ENCODE measurements around the gene TNN. TPM values are rescaled to one million over a fixed set of nuclear protein-coding genes. Genes with fewer than 3 reads are reported as not detected.

The TNN gene
- polyA plus RNA-seq, 1 donor from 2014 or later: not detected

DNA sequence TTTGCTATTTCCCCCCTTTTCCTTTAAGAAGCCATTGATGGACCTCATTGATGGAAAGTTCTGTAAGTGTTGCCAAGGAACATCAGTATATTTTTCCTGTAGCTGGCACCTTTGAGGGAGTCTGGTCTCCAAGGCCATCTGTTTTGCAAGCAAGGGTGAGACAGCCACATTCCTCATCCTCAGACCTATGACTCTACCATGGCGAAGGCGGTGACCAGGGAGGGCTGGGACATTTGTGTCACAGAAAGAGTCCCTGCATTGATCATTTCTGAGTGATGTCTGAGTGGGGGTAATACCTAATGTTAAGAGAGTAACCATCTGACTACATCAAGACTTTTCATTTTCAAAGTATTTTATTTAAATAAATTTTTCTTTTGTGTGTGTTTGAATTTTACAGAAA is 89.6 kb downstream of the TNN start:
- Histone ChIP-seq H3K27me3 (ENCODE audit: insufficient read depth, low read depth, low read length) (no peaks in the 10 kb centered on the region), H3F3A (ENCODE audit: insufficient read depth, low read length, poor library complexity, severe bottlenecking) (no peaks in the 10 kb centered on the region), H2AFZ (ENCODE audit: low read depth, low read length) (no peak overlapping the region), H3K4me2 (ENCODE audit: low read length) (no peak overlapping the region), H3K4me3 (ENCODE audit: low read length) (no peak overlapping the region), H4K20me1 (ENCODE audit: insufficient read depth) (no peaks in the 10 kb centered on the region), H3K9ac (ENCODE audit: low read length) (no peak overlapping the region), H3K79me2 (replicated peaks; ENCODE audit: insufficient read depth, low read length) (no peaks in the 10 kb centered on the region), H3K27ac (ENCODE audit: low read length) (no peak overlapping the region), H3K9me2 (ENCODE audit: insufficient read depth, low read length) (no peaks in the 10 kb centered on the region), H3K9me3 (ENCODE audit: low read length) (no peaks in the 10 kb centered on the region), H3K36me3 (ENCODE audit: insufficient read depth, low read length) (no peaks in the 10 kb centered on the region)
- TF ChIP-seq MXI1 (conservative IDR thresholded peaks at IDR 0.05; ENCODE audit: poor library complexity, severe bottlenecking): no peak
- no peak for TF ChIP-seq EP300 (conservative IDR thresholded peaks at IDR 0.05; ENCODE audit: poor library complexity, severe bottlenecking)
- no peak for TF ChIP-seq RAD21 (conservative IDR thresholded peaks at IDR 0.05)
- TF ChIP-seq, protein P1, sequence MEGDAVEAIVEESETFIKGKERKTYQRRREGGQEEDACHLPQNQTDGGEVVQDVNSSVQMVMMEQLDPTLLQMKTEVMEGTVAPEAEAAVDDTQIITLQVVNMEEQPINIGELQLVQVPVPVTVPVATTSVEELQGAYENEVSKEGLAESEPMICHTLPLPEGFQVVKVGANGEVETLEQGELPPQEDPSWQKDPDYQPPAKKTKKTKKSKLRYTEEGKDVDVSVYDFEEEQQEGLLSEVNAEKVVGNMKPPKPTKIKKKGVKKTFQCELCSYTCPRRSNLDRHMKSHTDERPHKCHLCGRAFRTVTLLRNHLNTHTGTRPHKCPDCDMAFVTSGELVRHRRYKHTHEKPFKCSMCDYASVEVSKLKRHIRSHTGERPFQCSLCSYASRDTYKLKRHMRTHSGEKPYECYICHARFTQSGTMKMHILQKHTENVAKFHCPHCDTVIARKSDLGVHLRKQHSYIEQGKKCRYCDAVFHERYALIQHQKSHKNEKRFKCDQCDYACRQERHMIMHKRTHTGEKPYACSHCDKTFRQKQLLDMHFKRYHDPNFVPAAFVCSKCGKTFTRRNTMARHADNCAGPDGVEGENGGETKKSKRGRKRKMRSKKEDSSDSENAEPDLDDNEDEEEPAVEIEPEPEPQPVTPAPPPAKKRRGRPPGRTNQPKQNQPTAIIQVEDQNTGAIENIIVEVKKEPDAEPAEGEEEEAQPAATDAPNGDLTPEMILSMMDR (IDR thresholded peaks at IDR 0.05; ENCODE audit: poor library complexity, severe bottlenecking): no peak

DNA sequence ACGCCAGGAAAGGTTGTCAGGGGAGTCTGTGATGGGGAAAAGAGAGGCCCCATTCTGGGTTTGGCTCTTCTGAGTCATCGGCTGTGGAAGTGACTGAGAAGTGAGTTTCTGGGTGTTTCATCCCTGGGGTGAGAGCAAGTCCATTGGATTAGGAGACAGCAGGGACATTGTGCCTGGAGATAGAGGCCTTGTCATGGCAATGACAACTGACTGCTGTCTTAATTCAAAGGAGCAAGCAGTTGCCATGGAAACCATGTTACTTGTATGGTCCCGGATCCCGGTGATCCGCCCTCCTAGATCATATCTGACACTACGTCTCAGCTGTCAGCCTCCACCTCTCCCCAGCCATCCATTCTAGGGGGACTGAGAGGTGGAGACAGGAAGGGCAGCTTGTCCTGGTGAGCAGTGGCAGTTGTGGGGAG is 90.5 kb downstream of the TNN start:
- Histone ChIP-seq H3K9ac (ENCODE audit: low read length) (no peak overlapping the region), H2AFZ (ENCODE audit: low read depth, low read length) (peak overlapping the region; percentile 36), H3K4me3 (ENCODE audit: low read length) (peak overlapping the region; percentile 25), H3K79me2 (replicated peaks; ENCODE audit: insufficient read depth, low read length) (no peaks in the 10 kb centered on the region), H3K9me3 (ENCODE audit: low read length) (no peaks in the 10 kb centered on the region), H3K27me3 (ENCODE audit: insufficient read depth, low read depth, low read length) (no peaks in the 10 kb centered on the region), H3K4me2 (ENCODE audit: low read length) (peak overlapping the region; percentile 27), H3F3A (ENCODE audit: insufficient read depth, low read length, poor library complexity, severe bottlenecking) (no peaks in the 10 kb centered on the region), H3K9me2 (ENCODE audit: insufficient read depth, low read length) (no peaks in the 10 kb centered on the region), H4K20me1 (ENCODE audit: insufficient read depth) (no peaks in the 10 kb centered on the region), H3K36me3 (ENCODE audit: insufficient read depth, low read length) (no peaks in the 10 kb centered on the region), H3K27ac (ENCODE audit: low read length) (peak overlapping the region; percentile 63)
- peak; percentile 15 for TF ChIP-seq POLR2AphosphoS5 (IDR thresholded peaks at IDR 0.05)
- TF ChIP-seq EP300 (conservative IDR thresholded peaks at IDR 0.05; ENCODE audit: poor library complexity, severe bottlenecking): peak; percentile 86
- TF ChIP-seq, protein P1 (IDR thresholded peaks at IDR 0.05; ENCODE audit: poor library complexity, severe bottlenecking): no peak
- TF ChIP-seq RAD21 (conservative IDR thresholded peaks at IDR 0.05): no peak

DNA sequence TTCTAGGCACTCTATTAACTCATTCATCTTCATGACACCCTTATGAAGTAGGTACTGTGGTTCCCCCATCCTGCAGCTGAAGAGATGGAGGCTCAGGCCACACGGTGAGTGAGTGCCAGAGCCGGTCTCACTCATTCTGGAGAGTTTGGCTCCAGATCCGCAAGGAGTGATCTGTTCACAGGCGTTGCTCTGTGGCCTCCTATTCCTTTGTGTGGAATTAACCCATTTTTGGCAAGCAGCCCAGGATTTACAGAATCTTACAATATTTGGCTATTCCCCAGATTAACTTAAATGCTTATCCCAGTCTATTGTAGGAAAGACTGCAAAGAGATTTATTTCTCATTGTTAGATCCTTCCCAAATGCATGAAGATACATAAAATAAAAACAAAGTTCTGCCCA is 95.3 kb downstream of the TNN start:
- Histone ChIP-seq H3K9me3 (ENCODE audit: low read length) (no peaks in the 10 kb centered on the region), H3K79me2 (replicated peaks; ENCODE audit: insufficient read depth, low read length) (no peaks in the 10 kb centered on the region), H3K4me2 (ENCODE audit: low read length) (no peak overlapping the region), H3K27ac (ENCODE audit: low read length) (no peak overlapping the region), H3F3A (ENCODE audit: insufficient read depth, low read length, poor library complexity, severe bottlenecking) (no peaks in the 10 kb centered on the region), H3K4me3 (ENCODE audit: low read length) (no peak overlapping the region), H3K9me2 (ENCODE audit: insufficient read depth, low read length) (no peaks in the 10 kb centered on the region), H3K36me3 (ENCODE audit: insufficient read depth, low read length) (no peaks in the 10 kb centered on the region), H4K20me1 (ENCODE audit: insufficient read depth) (no peaks in the 10 kb centered on the region), H3K9ac (ENCODE audit: low read length) (no peak overlapping the region), H3K27me3 (ENCODE audit: insufficient read depth, low read depth, low read length) (no peaks in the 10 kb centered on the region), H2AFZ (ENCODE audit: low read depth, low read length) (no peak overlapping the region)
- no peak for TF ChIP-seq TAF1 (IDR thresholded peaks at IDR 0.05; ENCODE audit: low read depth)
- TF ChIP-seq MXI1 (conservative IDR thresholded peaks at IDR 0.05; ENCODE audit: poor library complexity, severe bottlenecking): no peak
- no peak for TF ChIP-seq EZH2 (IDR thresholded peaks at IDR 0.05; ENCODE audit: borderline replicate concordance, insufficient read depth, low read length, poor library complexity, severe bottlenecking)
- TF ChIP-seq RAD21 (conservative IDR thresholded peaks at IDR 0.05): no peak
- TF ChIP-seq, protein P2, sequence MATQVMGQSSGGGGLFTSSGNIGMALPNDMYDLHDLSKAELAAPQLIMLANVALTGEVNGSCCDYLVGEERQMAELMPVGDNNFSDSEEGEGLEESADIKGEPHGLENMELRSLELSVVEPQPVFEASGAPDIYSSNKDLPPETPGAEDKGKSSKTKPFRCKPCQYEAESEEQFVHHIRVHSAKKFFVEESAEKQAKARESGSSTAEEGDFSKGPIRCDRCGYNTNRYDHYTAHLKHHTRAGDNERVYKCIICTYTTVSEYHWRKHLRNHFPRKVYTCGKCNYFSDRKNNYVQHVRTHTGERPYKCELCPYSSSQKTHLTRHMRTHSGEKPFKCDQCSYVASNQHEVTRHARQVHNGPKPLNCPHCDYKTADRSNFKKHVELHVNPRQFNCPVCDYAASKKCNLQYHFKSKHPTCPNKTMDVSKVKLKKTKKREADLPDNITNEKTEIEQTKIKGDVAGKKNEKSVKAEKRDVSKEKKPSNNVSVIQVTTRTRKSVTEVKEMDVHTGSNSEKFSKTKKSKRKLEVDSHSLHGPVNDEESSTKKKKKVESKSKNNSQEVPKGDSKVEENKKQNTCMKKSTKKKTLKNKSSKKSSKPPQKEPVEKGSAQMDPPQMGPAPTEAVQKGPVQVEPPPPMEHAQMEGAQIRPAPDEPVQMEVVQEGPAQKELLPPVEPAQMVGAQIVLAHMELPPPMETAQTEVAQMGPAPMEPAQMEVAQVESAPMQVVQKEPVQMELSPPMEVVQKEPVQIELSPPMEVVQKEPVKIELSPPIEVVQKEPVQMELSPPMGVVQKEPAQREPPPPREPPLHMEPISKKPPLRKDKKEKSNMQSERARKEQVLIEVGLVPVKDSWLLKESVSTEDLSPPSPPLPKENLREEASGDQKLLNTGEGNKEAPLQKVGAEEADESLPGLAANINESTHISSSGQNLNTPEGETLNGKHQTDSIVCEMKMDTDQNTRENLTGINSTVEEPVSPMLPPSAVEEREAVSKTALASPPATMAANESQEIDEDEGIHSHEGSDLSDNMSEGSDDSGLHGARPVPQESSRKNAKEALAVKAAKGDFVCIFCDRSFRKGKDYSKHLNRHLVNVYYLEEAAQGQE (IDR thresholded peaks at IDR 0.05; ENCODE audit: borderline replicate concordance): no peak
- no peak for TF ChIP-seq POLR2AphosphoS5 (IDR thresholded peaks at IDR 0.05)
- TF ChIP-seq, protein P1 (IDR thresholded peaks at IDR 0.05; ENCODE audit: poor library complexity, severe bottlenecking): no peak
- TF ChIP-seq EP300 (conservative IDR thresholded peaks at IDR 0.05; ENCODE audit: poor library complexity, severe bottlenecking): no peak
- no peak for TF ChIP-seq SMC3 (conservative IDR thresholded peaks at IDR 0.05; ENCODE audit: poor library complexity)
